Tibial artery (tissue), 4 donors: ENCODE measurements around the gene SFT2D1.

ENCODE experiments used
- DNase-seq, 2 donors: peaks; one replicate each; pipeline ENCODE4 v3.0.0-alpha.2; 2019
- H3K27ac ChIP-seq, 2 donors: fragments of 200-600 bp; sonication (generic) in 1 of 2; 1 replicate in 1 of 2; 2 replicates in 1 of 2; pipeline ENCODE4 v1.5.1; 2018 to 2019; ENCODE audit warnings: mild to moderate bottlenecking in 1 of 2
- H3K27me3 ChIP-seq, 2 donors: fragments of 200-600 bp; sonication (generic) in 1 of 2; one replicate each; pipeline versions ENCODE4 v1.5.1 to v1.6.0; 2016 to 2019
- H3K36me3 ChIP-seq, 3 donors: fragments of 200-600 bp; sonication (generic) in 2 of 3; one replicate each; pipeline ENCODE4 v1.5.1; 2016 to 2019; ENCODE audit warnings: mild to moderate bottlenecking in 2 of 3
- H3K4me1 ChIP-seq, 4 donors: fragments of 200-600 bp; sonication (generic) in 2 of 4; 1 replicate in 3 of 4; 2 replicates in 1 of 4; pipeline ENCODE4 v1.5.1; 2016 to 2019
- H3K4me3 ChIP-seq, 2 donors: fragments of 200-600 bp; sonication (generic) in 1 of 2; 1 replicate in 1 of 2; 2 replicates in 1 of 2; pipeline ENCODE4 v1.5.1; 2018 to 2019; ENCODE audit warnings: mild to moderate bottlenecking in 2 of 2
- H3K9me3 ChIP-seq, 3 donors: fragments of 200-600 bp; sonication (generic) in 1 of 3; one replicate each; pipeline ENCODE4 v1.5.1; 2016 to 2019
- intact Hi-C: fragments of 100-400 bp; cut with DNase I; formaldehyde crosslinking; loops from one replicate; pipeline ENCODE4 v1.15.0; 2023; ENCODE audit warnings: low total_unique reads
- TF ChIP-seq, protein P1 (sequence below), 2 experiments: fragments of 200-600 bp in 1 of 2; fragments of 450-650 bp in 1 of 2; IDR thresholded peaks; one replicate each; pipeline ENCODE4 v1.5.1; 2017 to 2019; ENCODE audit warnings: antibody characterized with exemption in 2 of 2, mild to moderate bottlenecking in 1 of 2, moderate library complexity in 1 of 2

SFT2D1 gene

DNA sequence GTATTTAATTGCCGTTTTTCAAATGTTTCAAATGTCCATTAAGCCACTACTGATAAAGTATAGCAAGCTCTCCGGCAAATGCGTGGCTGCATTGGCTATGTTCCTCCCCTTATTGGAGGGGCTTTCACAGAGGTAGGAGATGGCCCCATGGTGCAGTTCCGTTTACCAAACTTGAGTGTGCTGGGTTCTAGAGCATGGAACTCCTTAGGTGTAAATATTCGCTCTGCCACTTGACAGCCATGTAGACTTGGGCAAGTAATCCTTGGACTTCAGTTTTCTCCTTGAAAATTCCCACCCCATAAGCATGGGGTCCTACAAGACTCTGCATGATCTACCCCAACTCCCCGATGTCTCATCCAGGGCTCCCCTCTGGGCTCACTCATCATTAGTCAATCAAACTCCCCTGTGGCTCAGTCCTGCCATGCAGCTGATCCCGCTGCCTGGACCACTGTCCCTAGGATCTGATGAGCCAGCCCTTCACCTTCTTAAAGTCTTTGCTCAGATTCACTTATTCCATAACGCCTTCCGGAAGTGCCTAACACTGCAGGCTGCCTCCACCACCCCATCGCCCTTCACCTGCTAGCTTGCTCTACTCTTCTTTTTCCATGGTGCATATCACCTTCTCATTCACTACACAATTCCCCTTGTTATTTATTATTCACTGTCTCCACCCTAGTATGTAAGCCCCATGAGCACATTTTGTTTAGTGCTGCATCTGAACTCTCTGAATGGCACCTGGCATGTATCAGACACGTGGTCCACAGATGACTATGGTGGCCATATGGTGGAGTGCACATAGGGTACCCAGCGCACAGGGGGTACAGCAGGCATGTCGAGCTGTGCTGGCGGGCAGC is 52.9 kb downstream of the SFT2D1 start:
- no peak overlapping the region for H3K4me3 ChIP-seq
- no peak for DNase-seq
- intact Hi-C loops = no loop called here
- no peaks in the 10 kb centered on the region for H3K4me1 ChIP-seq
- H3K9me3 ChIP-seq = no peaks in the 10 kb centered on the region
- no peak overlapping the region for H3K27ac ChIP-seq
- TF ChIP-seq, protein P1, sequence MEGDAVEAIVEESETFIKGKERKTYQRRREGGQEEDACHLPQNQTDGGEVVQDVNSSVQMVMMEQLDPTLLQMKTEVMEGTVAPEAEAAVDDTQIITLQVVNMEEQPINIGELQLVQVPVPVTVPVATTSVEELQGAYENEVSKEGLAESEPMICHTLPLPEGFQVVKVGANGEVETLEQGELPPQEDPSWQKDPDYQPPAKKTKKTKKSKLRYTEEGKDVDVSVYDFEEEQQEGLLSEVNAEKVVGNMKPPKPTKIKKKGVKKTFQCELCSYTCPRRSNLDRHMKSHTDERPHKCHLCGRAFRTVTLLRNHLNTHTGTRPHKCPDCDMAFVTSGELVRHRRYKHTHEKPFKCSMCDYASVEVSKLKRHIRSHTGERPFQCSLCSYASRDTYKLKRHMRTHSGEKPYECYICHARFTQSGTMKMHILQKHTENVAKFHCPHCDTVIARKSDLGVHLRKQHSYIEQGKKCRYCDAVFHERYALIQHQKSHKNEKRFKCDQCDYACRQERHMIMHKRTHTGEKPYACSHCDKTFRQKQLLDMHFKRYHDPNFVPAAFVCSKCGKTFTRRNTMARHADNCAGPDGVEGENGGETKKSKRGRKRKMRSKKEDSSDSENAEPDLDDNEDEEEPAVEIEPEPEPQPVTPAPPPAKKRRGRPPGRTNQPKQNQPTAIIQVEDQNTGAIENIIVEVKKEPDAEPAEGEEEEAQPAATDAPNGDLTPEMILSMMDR (IDR thresholded peaks at IDR 0.05) = no peak
- no peaks in the 10 kb centered on the region for H3K36me3 ChIP-seq
- H3K27me3 ChIP-seq = peaks cover 0 to 10% of the 10 kb centered on the region in 2 donors

DNA sequence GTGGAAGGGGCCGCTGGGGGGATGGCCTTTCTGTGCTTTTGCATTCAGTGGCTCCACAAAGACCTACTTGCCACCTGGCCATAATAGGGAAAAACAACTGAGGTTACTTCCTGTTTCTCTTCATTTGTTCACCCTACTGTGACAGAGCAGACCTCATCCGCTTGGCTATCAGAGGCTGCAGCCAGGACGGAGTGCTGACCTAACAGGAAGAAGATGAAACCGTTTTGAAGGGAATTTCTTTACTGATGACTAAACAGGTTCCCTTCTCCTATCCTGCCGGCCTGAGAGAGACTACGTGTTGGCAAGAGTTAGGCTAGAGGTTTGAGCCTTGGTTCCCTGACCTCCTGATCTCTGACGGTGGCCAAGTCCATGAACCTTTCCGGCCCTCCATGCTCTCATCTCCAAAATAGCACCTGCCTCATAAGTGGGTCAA is 55.5 kb downstream of the SFT2D1 start:
- H3K27ac ChIP-seq = no peak overlapping the region
- H3K36me3 ChIP-seq = no peaks in the 10 kb centered on the region
- no peaks in the 10 kb centered on the region for H3K4me1 ChIP-seq
- TF ChIP-seq, protein P1 (IDR thresholded peaks at IDR 0.05) = no peak
- no peaks in the 10 kb centered on the region for H3K9me3 ChIP-seq
- H3K4me3 ChIP-seq = no peak overlapping the region
- H3K27me3 ChIP-seq = peaks cover 0 to 19% of the 10 kb centered on the region in 2 donors
- intact Hi-C loops = no loop called here
- DNase-seq = peak in 1 of 2 donors; percentile 42

DNA sequence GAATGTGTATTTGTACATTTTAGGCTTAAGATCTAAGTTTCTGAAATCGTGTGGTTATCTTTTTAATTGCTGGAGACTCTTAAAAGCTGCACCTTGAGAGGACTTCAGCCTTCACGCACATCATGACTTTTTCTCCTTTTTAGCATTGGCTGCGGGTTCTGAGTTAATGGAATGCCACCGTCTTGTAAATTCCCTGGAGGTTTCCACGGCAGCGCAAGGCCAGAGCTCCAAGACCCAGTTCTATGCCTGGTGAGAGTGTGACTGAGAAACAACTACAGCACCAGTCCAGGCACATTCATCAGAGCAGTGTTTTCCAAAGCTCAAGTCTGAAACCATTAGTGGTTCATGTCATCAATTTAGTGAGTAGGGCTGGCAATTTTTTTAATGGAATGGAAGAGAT is 57.1 kb downstream of the SFT2D1 start:
- DNase-seq = no peak
- TF ChIP-seq, protein P1 (IDR thresholded peaks at IDR 0.05) = no peak
- H3K4me1 ChIP-seq = no peaks in the 10 kb centered on the region
- H3K36me3 ChIP-seq = no peaks in the 10 kb centered on the region
- H3K27me3 ChIP-seq = peaks cover 0 to 20% of the 10 kb centered on the region in 2 donors
- no peak overlapping the region for H3K4me3 ChIP-seq
- intact Hi-C loops = no loop called here
- no peaks in the 10 kb centered on the region for H3K9me3 ChIP-seq
- H3K27ac ChIP-seq = no peak overlapping the region

DNA sequence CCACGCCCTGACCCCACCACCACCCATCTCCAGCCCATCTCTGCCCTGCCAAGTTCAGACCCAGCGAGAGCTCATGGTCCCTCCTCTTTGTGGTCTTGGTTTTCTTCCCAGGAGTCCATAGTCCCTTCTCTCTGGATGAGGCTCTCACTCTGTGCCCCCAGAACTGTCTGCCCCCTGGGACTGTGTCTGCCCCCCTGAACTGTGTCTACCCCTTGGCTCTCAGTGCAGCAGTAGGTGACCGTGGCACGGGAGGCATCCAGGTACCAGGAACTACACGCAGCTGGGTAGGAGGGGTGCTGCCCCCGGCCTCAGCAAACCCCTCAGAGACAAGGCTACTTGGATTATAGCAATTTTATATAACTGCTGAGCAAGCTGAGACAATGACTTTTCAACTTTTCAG is 57.7 kb downstream of the SFT2D1 start:
- intact Hi-C loops = no loop called here
- no peaks in the 10 kb centered on the region for H3K36me3 ChIP-seq
- H3K4me3 ChIP-seq = no peak overlapping the region
- no peak for DNase-seq
- H3K9me3 ChIP-seq = no peaks in the 10 kb centered on the region
- TF ChIP-seq, protein P1 (IDR thresholded peaks at IDR 0.05) = no peak
- no peak overlapping the region for H3K27ac ChIP-seq
- no peaks in the 10 kb centered on the region for H3K4me1 ChIP-seq
- H3K27me3 ChIP-seq = peaks cover 0 to 20% of the 10 kb centered on the region in 2 donors

DNA sequence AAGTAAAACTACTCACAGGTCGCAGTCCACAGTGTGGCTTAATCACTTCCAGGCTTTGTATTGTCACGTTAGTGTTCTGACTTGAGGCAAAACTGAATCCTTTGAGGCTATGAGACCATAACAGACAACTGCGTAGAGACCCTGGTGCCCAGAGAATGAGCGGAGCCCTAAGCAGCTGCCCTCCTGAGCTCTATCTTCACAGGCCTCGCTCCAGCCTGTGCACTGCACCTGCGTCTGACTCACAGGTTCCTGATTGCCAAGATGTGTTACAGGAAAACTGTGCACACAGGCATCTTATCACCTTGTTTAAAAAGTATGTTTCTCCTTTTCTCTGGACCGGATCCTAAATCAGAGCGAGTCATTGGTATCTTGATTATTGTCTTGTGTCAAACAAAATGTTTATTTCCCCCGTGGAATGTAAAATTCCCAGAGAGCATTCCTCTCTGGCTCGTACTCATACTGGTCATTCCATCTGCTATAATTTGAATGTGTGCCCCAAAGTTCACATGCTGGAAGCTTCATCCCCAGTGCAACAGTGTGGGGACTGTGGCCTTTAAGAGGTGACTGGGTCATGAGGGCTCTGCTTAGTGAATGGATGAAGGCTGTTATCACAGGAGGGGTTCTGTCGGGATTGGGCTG is 59.8 kb downstream of the SFT2D1 start:
- Histone ChIP-seq H3K27me3 (peaks cover 0 to 20% of the 10 kb centered on the region in 2 donors), H3K27ac (no peak overlapping the region), H3K36me3 (no peaks in the 10 kb centered on the region), H3K9me3 (no peaks in the 10 kb centered on the region), H3K4me3 (no peak overlapping the region), H3K4me1 (no peaks in the 10 kb centered on the region)
- TF ChIP-seq, protein P1 (IDR thresholded peaks at IDR 0.05) = no peak
- DNase-seq = no peak
- intact Hi-C loops = no loop called here
